GM13977 (cell line): Measurements from ENCODE around the gene ITGA2B.
A peak's percentile ranks its signal among the peaks of the same experiment; 100 is the strongest.
"Not testable (repeated sequence)": the region's sequence is repeated elsewhere in the genome, so short reads cannot be mapped to it uniquely, and the experiment has no call there.

Source experiments
- DNase-seq: peaks from one replicate; pipeline ENCODE4 v3.0.0; 2012; ENCODE audit warnings: low spot score
- in situ Hi-C: fragments of 300-500 bp; cut with MboI; formaldehyde crosslinking; loops from one replicate; pipeline ENCODE4 v1.12.0; 2022; ENCODE audit warnings: low sequenced_read_pairs, low pct_unique_long_range_greater_than_20kb, mixed read lengths, inconsistent platforms; ENCODE audit not compliant: unreplicated experiment
- TF ChIP-seq, protein P1 (sequence below): IDR thresholded peaks from 2 replicates; pipeline ENCODE4 v1.5.1; 2012; ENCODE audit warnings: mild to moderate bottlenecking, control low read depth; ENCODE audit not compliant: insufficient read depth; ENCODE audit errors: extremely low read depth, missing control alignments

ITGA2B gene

DNA sequence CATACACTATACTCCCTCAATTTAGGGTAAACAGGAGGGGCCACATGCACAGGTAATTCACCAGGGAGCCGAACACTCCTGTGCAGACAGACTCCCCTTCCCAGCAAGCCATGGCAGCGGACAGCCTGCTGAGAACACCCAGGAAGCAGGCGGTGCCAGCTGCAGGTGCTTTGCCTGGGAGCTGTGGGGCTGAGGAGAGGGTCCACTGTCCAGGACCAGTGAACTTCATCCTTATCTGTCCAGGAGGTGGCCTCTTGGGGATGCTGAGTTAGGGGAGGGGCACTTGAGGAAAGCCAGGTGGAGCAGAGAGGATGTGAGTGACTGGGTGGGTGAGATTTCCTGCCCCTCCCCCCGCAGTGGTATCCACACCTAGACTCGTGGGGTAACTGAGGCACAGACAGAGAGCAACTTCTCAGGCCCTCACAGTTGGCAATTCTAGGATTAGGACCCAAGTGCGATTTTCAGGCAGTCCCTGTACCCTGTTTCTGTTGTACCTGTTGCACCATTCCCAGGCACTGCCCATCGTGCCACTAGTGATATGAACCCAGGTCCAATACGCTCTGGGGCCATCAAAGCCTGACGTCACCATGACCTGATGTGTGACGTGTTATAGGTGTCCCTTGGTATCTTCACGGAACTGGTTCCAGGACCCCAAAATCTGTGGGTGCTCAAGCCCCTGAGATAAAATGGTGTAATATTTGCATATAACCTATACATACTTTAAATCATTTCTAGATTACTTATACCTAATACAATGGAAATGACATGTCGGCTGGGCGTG is 43.2 kb downstream of the ITGA2B start:
- in situ Hi-C loops: no loop called here
- no peak for DNase-seq
- TF ChIP-seq, protein P1, sequence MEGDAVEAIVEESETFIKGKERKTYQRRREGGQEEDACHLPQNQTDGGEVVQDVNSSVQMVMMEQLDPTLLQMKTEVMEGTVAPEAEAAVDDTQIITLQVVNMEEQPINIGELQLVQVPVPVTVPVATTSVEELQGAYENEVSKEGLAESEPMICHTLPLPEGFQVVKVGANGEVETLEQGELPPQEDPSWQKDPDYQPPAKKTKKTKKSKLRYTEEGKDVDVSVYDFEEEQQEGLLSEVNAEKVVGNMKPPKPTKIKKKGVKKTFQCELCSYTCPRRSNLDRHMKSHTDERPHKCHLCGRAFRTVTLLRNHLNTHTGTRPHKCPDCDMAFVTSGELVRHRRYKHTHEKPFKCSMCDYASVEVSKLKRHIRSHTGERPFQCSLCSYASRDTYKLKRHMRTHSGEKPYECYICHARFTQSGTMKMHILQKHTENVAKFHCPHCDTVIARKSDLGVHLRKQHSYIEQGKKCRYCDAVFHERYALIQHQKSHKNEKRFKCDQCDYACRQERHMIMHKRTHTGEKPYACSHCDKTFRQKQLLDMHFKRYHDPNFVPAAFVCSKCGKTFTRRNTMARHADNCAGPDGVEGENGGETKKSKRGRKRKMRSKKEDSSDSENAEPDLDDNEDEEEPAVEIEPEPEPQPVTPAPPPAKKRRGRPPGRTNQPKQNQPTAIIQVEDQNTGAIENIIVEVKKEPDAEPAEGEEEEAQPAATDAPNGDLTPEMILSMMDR: peak; percentile 7

GRCh38 chr17:44345454-44346026 is 43.9 kb downstream of the ITGA2B start:
- TF ChIP-seq, protein P1: peak; percentile 73
- in situ Hi-C loops: no loop called here
- DNase-seq: peak; percentile 56

GRCh38 chr17:44344939-44345453 is 44.5 kb downstream of the ITGA2B start, which contains the start of gene GRN:
Gene GRN (plus strand): TSS chr17:44345302. CDS start chr17:44349165, 3,863 bp downstream.
- in situ Hi-C loops: no loop called here
- TF ChIP-seq, protein P1: no peak

GRCh38 chr17:44343510-44344209 is 45.8 kb downstream of the ITGA2B start:
- TF ChIP-seq, protein P1: no peak
- in situ Hi-C loops: no loop called here
- no peak for DNase-seq

More at GRCh38 chr17:44344939-44345453, 44.5 kb downstream of the ITGA2B start, which contains the start of gene GRN:
- DNase-seq: peak; percentile 95

- in situ Hi-C loops, DNase-seq: not testable (repeated sequence)
Observed at GRCh38 chr17:44340553-44340952, 48.9 kb downstream of the ITGA2B start.

GRCh38 chr17:44338702-44339101 is 50.7 kb downstream of the ITGA2B start:
- in situ Hi-C loops: no loop called here
- TF ChIP-seq, protein P1: no peak
- no peak for DNase-seq
